HG03039 (cell line): ENCODE measurements around the gene REEP6.

Experiments
- ATAC-seq: cut with Tn5 transposase; IDR thresholded peaks from one replicate; pipeline ENCODE4 v1.9.1; 2021; ENCODE audit warnings: mild to moderate bottlenecking, moderate library complexity; ENCODE audit not compliant: unreplicated experiment

The REEP6 gene

GRCh38 chr19:1491114-1491848 is at the start of gene REEP6:
REEP6 (plus strand) TSS chr19:1491181; CDS start chr19:1491270, 89 bp downstream.
- ATAC-seq = no peak

GRCh38 chr19:1441677-1442438 is 49.1 kb upstream of the REEP6 start:
- no peak for ATAC-seq

DNA sequence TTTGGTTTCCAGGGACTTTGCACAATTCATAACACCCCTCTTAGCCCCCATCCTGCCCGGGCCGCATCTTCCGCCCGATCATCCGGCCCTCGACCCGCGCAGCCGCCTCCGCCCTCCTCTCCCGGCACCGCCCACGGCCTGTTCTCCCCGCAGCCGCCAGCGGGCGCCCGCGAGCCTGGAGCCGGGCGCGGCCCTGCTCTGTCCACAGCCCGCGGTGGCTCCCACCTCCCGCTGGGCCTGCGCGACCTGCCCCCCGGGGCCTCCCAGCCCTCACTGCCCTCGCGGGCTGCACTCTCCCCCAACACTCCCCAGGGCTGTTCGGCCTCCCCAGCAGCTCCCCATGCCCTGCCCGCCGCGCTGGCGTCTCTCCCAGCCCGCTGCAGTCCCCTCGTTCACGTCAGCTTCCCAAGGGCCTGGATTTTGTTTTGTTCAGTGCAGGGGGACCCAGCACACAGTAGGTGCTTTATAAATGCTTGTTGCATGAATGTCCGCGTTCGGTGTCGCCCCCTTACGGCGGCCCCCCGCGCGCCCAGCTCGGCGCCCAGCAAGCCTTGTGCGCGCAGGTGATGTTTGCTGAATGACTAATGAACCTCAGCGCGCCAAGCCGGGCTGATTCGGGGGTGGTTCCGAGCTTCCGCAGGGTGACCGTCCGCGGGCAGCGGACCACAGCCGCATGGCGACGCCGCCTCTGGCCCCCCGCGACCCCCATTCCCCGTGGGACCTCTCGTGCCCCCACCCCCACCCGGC is 45.6 kb upstream of the REEP6 start:
- no peak for ATAC-seq

DNA sequence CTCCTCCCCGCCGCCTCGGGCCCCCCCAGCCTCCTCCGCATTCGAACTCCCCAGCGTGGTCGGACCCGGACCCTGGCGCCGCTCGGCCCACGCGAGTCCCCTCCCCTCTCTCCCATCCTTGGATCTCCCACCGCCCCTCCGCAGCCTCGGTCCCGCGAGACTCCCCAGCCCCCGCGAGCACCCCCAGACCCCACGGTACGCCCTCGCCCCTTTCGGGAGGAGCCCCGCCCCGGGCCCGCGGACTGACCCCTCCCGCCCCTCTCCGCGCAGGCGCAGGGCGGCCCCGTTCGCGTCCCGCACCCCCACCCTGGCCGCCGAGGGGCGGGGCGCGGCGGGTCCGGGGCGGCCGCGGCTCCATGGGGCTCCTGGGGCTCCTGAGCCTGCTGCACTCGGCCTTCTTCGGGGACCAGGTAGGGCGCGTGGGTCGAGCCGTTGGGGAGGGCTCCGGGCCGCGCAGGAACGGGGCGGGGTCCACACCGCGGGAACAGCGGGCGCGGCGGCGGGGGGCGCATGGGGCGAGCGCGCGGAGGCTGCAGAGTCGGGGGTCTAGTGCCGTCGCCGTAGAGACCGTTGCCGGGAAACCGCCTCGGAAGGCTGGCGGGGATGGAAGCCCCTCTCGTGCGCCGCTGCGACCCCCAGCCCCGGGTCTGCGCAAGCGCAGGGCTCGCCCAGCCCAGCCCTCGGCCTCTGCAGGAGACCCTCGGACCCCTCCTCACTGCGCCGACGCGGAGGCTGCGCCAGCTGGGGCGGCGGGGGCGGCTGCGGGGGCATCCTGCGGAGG is 44.9 kb upstream of the REEP6 start:
- ATAC-seq = no peak

DNA sequence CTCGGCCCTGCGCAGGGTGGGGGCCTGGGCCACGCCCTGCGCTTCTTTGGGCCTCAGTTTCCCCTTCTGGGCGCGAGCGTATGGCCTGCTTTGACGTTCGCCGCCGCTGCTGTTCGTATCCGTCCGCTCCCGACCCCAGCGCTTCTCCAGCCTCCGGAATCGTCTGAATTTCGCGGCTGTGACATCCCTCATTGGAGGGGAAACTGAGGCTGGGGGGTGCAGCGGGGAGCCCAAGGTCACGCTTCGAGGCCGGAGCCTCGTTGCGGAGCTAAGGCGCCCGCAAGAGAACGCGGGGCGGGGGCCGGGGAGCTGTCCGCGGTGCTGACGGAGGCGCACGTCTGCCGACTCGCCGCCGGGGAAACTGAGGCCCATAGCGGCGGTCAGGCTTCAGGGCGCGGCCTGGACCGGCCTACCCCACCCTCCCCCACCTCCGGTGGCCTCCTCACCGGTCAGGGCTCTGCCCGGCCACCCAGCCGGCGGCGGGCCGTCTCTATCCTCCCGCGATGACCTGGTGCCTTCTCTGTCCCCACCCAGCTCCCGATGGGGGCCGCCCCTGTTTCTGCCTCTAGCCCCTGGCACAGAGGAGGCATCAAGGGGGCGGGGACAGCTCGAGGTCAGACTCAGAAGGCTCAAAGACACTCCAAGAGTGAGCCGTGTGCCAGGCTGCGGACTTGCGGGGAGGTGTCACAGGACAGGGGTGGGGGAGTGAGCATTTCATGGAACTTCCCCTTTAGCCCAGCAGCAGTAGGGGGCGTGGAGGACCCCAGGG is 44.1 kb upstream of the REEP6 start:
- no peak for ATAC-seq

DNA sequence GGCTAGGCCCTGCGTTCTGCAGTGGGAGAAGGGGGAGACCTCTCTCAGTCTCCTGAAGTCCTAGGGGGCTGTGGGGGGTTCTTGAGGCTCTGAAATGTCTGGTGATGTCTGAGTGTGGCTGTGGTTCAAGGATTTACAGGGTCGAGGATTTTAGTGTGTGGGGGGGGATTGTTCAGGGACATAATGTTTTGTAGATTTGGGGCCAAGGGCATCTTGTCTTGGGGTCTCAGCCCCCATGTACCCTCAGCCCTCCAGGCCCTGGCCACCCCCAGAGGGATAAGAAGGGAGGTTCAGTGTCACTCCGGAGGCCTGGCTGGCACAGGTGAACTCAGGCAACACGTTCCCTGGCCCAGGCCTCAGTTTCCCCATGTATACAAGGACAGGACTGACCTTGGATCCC is 43.5 kb upstream of the REEP6 start:
- no peak for ATAC-seq

- ATAC-seq = no peak
These were observed 43.0 kb upstream of the REEP6 start for GRCh38 chr19:1447944-1448343.

- no peak for ATAC-seq
These were observed 41.2 kb upstream of the REEP6 start, which contains the start of gene APC2 for GRCh38 chr19:1449467-1450442. APC2 (plus strand) TSS chr19:1450121; CDS start chr19:1453002, 2,881 bp downstream.

GRCh38 chr19:1450735-1451731 is 39.9 kb upstream of the REEP6 start:
- no peak for ATAC-seq

DNA sequence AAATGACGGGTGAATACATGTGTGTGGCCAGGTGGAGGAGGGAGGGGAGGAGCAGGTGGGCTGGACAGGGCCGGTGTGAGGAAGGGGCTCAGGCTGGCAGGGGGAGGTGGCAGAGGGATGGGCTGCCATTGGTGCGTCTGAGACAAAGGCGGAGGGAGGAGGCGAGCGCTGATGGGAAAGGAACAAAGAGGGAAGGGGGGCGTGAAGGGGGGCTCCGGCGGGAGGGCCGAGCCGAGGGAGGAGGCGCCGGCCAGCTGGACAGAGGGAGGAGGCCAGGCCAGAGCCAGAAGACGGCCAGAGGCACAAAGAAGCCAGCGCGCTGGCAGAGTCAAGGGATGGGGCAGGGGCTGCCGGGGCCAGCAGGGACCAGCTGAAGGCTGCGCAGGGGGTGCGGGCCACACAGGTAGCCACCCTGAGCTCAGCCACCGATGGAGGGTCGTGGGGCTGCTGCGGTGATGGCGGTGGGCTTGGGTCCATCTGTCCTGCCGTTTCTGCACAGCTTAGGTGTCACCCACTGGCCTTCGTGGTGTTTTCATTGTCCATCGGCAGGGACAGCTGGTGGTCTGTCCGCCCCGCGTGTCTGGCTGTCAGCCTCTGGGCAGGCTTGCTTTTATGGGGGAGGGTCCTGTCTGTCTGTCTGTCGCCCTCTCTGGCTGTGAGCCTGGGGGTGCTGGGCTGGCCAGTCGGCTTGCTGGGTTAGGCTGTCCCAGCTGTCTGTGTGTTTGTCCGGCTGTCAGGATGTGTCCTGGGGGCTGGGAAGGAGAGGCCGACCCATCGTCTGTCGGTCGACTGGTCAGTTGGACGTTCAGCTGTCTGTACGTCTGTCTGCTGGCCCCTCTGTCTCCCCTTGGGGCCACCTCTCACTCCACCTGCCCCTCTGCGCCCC is 38.8 kb upstream of the REEP6 start:
- no peak for ATAC-seq

GRCh38 chr19:1452802-1453524 is 38.0 kb upstream of the REEP6 start:
- no peak for ATAC-seq

GRCh38 chr19:1453525-1454364 is 37.2 kb upstream of the REEP6 start:
- no peak for ATAC-seq

DNA sequence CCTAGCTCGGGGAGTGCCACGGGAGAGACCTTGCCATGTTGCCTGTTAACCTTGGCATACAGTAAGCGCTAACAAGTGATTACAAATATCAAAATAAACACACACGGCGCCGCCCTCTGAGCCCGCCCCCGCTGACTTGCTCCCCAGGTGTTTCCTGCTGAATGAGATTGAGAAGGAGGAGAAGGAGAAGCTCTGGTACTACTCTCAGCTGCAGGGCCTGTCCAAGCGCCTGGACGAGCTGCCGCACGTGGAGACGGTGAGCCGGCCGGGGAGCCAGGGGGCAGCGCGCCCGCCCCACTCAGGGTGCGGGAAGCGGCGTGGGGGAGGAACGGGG is 36.0 kb upstream of the REEP6 start:
- no peak for ATAC-seq

GRCh38 chr19:1455336-1456120 is 35.5 kb upstream of the REEP6 start:
- no peak for ATAC-seq
